Cardiac muscle cell (in vitro differentiated cells and primary cell): ENCODE results near the gene AKAP10. TPM values are rescaled to one million over a fixed set of nuclear protein-coding genes. Genes with fewer than 3 reads are reported as not detected.
A peak's percentile ranks its signal among the peaks of the same experiment; 100 is the strongest.

Experiments used
- DNase-seq, 2 donors: peaks; one replicate each; pipeline versions ENCODE4 v3.0.0 to v3.0.0-alpha.2; 2010 to 2017; ENCODE audit warnings: low read depth in 1 of 2, low spot score in 1 of 2
- H3K27ac ChIP-seq: fragments of 200-600 bp; sonication (generic); 2 replicates; pipeline ENCODE4 v1.5.1; 2016
- H3K27me3 ChIP-seq: fragments of 200-600 bp; sonication (generic); 2 replicates; pipeline ENCODE4 v1.6.0; 2016; ENCODE audit warnings: control low read depth
- H3K36me3 ChIP-seq: fragments of 200-600 bp; sonication (generic); 2 replicates; pipeline ENCODE4 v1.5.1; 2016; ENCODE audit warnings: control low read depth
- H3K4me1 ChIP-seq: fragments of 200-600 bp; sonication (generic); 2 replicates; pipeline ENCODE4 v1.8.1; 2017; ENCODE audit warnings: low read depth, mild to moderate bottlenecking, mixed run types
- H3K4me3 ChIP-seq: fragments of 200-600 bp; sonication (generic); 2 replicates; pipeline ENCODE4 v1.5.1; 2016; ENCODE audit warnings: mild to moderate bottlenecking
- H3K9me3 ChIP-seq: fragments of 200-600 bp; sonication (generic); 2 replicates; pipeline ENCODE4 v1.5.1; 2017; ENCODE audit warnings: low read depth, mild to moderate bottlenecking, control low read depth
- CTCF ChIP-seq: IDR thresholded peaks from 2 replicates; pipeline ENCODE4 v1.5.1; 2012; ENCODE audit warnings: low read depth, mild to moderate bottlenecking, low read length
- polyA plus RNA-seq: library from polyadenylated mRNA; unstranded; fragments of >200 nt; fragmentation: Nextera tagmentation; extraction: Ambion mirVana; gene quantifications from 2 replicates; pipeline ENCODE4 v1.2.1, GENCODE V29; 2016
- total RNA-seq: library from RNA; depleted of rRNA; stranded (reverse); fragments of >200 nt; gene quantifications from 2 replicates; pipeline ENCODE4 v1.2.3, GENCODE V29; 2016

AKAP10 gene
- total and polyA plus RNA-seq, 2 experiments from 2014 or later: 12.6 to 16.3 TPM

- no peak for TF ChIP-seq CTCF
- no peaks in the 10 kb centered on the region for H3K36me3 ChIP-seq
- H3K27me3 ChIP-seq: peaks cover 6% of the 10 kb centered on the region
- no peaks in the 10 kb centered on the region for H3K9me3 ChIP-seq
- no peaks in the 10 kb centered on the region for H3K4me1 ChIP-seq
- no peak for DNase-seq
- H3K27ac ChIP-seq: no peak overlapping the region
- no peak overlapping the region for H3K4me3 ChIP-seq
Observed at GRCh38 chr17:19986941-19987861, 9.6 kb upstream of the AKAP10 start.

- no peak overlapping the region for H3K4me3 ChIP-seq
- peak in 1 of 2 donors; percentile 43 for DNase-seq
- no peak for TF ChIP-seq CTCF
- H3K36me3 ChIP-seq: no peaks in the 10 kb centered on the region
- H3K4me1 ChIP-seq: peaks cover 8% of the 10 kb centered on the region
- no peaks in the 10 kb centered on the region for H3K27me3 ChIP-seq
- no peaks in the 10 kb centered on the region for H3K9me3 ChIP-seq
- no peak overlapping the region for H3K27ac ChIP-seq
Observed at GRCh38 chr17:19979917-19980770, 2.5 kb upstream of the AKAP10 start.

- H3K4me1 ChIP-seq: peaks cover 8% of the 10 kb centered on the region
- TF ChIP-seq CTCF: no peak
- no peaks in the 10 kb centered on the region for H3K36me3 ChIP-seq
- no peaks in the 10 kb centered on the region for H3K27me3 ChIP-seq
- H3K9me3 ChIP-seq: no peaks in the 10 kb centered on the region
- H3K4me3 ChIP-seq: no peak overlapping the region
- H3K27ac ChIP-seq: no peak overlapping the region
- no peak for DNase-seq
Observed at GRCh38 chr17:19978805-19979211, 1.2 kb upstream of the AKAP10 start.

- no peak for DNase-seq
- TF ChIP-seq CTCF: no peak
- Histone ChIP-seq H3K4me3 (peak overlapping the region; percentile 94), H3K27me3 (no peaks in the 10 kb centered on the region), H3K36me3 (no peaks in the 10 kb centered on the region), H3K4me1 (peaks cover 8% of the 10 kb centered on the region), H3K27ac (peak overlapping the region; percentile 92), H3K9me3 (no peaks in the 10 kb centered on the region)
Observed at GRCh38 chr17:19978209-19978802, 678 bp upstream of the AKAP10 start.

- Histone ChIP-seq H3K36me3 (peaks cover 7% of the 10 kb centered on the region), H3K4me3 (no peak overlapping the region), H3K9me3 (no peaks in the 10 kb centered on the region), H3K27ac (no peak overlapping the region), H3K4me1 (peaks cover 8% of the 10 kb centered on the region), H3K27me3 (no peaks in the 10 kb centered on the region)
- TF ChIP-seq CTCF: no peak
- DNase-seq: no peak
Observed at GRCh38 chr17:19975601-19976000, 2.0 kb downstream of the AKAP10 start.
